HepG2 (cell line): ENCODE data around the gene NHLRC3. TPM values are rescaled to one million over a fixed set of nuclear protein-coding genes. Genes with fewer than 3 reads are reported as not detected.

Experiments used
- AGO2 ChIP-seq: fragments of 200-400 bp; formaldehyde crosslinking; optimal IDR thresholded peaks from 2 replicates; pipeline ENCODE3; 2017; ENCODE audit warnings: mild to moderate bottlenecking, low read depth, low read length, moderate library complexity
- FLYWCH1 ChIP-seq: sonication (generic); formaldehyde crosslinking; IDR thresholded peaks from 2 replicates; pipeline ENCODE4 v1.8.1; 2023; ENCODE audit warnings: mild to moderate bottlenecking, missing genetic modification reagents
- GABPA ChIP-seq, 2 experiments: IDR thresholded peaks; 2 replicates each; pipeline ENCODE4 v1.6.1; 2011 to 2016; ENCODE audit warnings: low read depth in 2 of 2, low read length in 1 of 2, missing biosample characterization in 1 of 2, missing genetic modification characterization in 1 of 2
- MEIS2 ChIP-seq: sonication (generic); formaldehyde crosslinking; IDR thresholded peaks from 2 replicates; pipeline ENCODE4 v1.9.0; 2021; ENCODE audit warnings: mild to moderate bottlenecking, missing genetic modification reagents
- SIX4 ChIP-seq: sonication (generic); formaldehyde crosslinking; IDR thresholded peaks from 2 replicates; pipeline ENCODE4 v1.4.0; 2020; ENCODE audit warnings: missing genetic modification reagents
- TEAD3 ChIP-seq: optimal IDR thresholded peaks from 2 replicates; pipeline ENCODE3; 2016; ENCODE audit warnings: borderline replicate concordance
- TFAP4 ChIP-seq: sonication (generic); IDR thresholded peaks from 2 replicates; pipeline ENCODE4 v1.6.1; 2016; ENCODE audit warnings: low read depth, borderline replicate concordance
- ZNF263 ChIP-seq: sonication (generic); formaldehyde crosslinking; IDR thresholded peaks from 2 replicates; pipeline ENCODE4 v1.4.0; 2020; ENCODE audit warnings: missing genetic modification reagents
- ZNF296 ChIP-seq: sonication (generic); formaldehyde crosslinking; conservative IDR thresholded peaks from 2 replicates; pipeline ENCODE4 v1.5.0; 2020; ENCODE audit warnings: mild to moderate bottlenecking, missing genetic modification reagents
- ZNF354B ChIP-seq: sonication (generic); formaldehyde crosslinking; IDR thresholded peaks from 2 replicates; pipeline ENCODE4 v1.8.0; 2022; ENCODE audit warnings: mild to moderate bottlenecking, missing genetic modification reagents
- ZNF563 ChIP-seq: sonication (generic); formaldehyde crosslinking; IDR thresholded peaks from 2 replicates; pipeline ENCODE4 v1.8.0; 2022; ENCODE audit warnings: mild to moderate bottlenecking, moderate library complexity, missing genetic modification reagents
- ZNF605 ChIP-seq: sonication (generic); formaldehyde crosslinking; IDR thresholded peaks from 2 replicates; pipeline ENCODE4 v1.8.0; 2022; ENCODE audit warnings: mild to moderate bottlenecking, missing genetic modification reagents
- ZNF619 ChIP-seq: sonication (generic); formaldehyde crosslinking; IDR thresholded peaks from 2 replicates; pipeline ENCODE4 v1.4.0; 2020; ENCODE audit warnings: mild to moderate bottlenecking, missing genetic modification reagents
- ZNF709 ChIP-seq: sonication (generic); formaldehyde crosslinking; IDR thresholded peaks from 2 replicates; pipeline ENCODE4 v1.5.0; 2020; ENCODE audit warnings: mild to moderate bottlenecking, missing genetic modification reagents
- ZNF746 ChIP-seq: sonication (generic); formaldehyde crosslinking; IDR thresholded peaks from 2 replicates; pipeline ENCODE4 v1.8.0; 2022; ENCODE audit warnings: mild to moderate bottlenecking, missing genetic modification reagents
- ZNF761 ChIP-seq: sonication (generic); formaldehyde crosslinking; conservative IDR thresholded peaks from 2 replicates; pipeline ENCODE4 v1.4.0; 2020; ENCODE audit warnings: mild to moderate bottlenecking, missing genetic modification reagents
- ZNF768 ChIP-seq: sonication (generic); formaldehyde crosslinking; IDR thresholded peaks from 2 replicates; pipeline ENCODE4 v1.4.0; 2020; ENCODE audit warnings: missing genetic modification reagents
- ZNF883 ChIP-seq: sonication (generic); formaldehyde crosslinking; IDR thresholded peaks from 2 replicates; pipeline ENCODE4 v1.5.1; 2020; ENCODE audit warnings: mild to moderate bottlenecking, missing genetic modification reagents; ENCODE audit errors: not compliant biosample characterization
- polyA plus RNA-seq, 8 experiments: library from polyadenylated mRNA; depleted of rRNA in 3 of 8; stranded (reverse) in 7 of 8; unstranded in 1 of 8; fragments of >200 nt; fragmentation: Illumina TruSeq in 4 of 8; extraction: Trizol in 4 of 8; gene quantifications; 2 replicates each; pipeline versions ENCODE4 v1.2.1 to v1.2.3, GENCODE V29; 2011 to 2016; ENCODE audit warnings: low read depth in 4 of 8, missing spikeins in 1 of 8, mixed read lengths in 1 of 8; ENCODE audit not compliant: insufficient read depth in 1 of 8
- total RNA-seq, 5 experiments: library from RNA; depleted of rRNA; stranded (reverse); fragments of >200 nt; fragmentation: Illumina TruSeq; extraction: Trizol; gene quantifications; 2 replicates each; pipeline ENCODE4 v1.2.3, GENCODE V29; 2016; ENCODE audit warnings: low read depth in 1 of 5
- TF ChIP-seq, protein P1 (sequence below): sonication (generic); formaldehyde crosslinking; IDR thresholded peaks from 2 replicates; pipeline ENCODE4 v1.5.0; 2020; ENCODE audit warnings: mild to moderate bottlenecking, missing genetic modification reagents
- TF ChIP-seq, protein P2 (sequence below): sonication (generic); formaldehyde crosslinking; IDR thresholded peaks from 2 replicates; pipeline ENCODE4 v1.5.1; 2020; ENCODE audit warnings: missing genetic modification reagents, mild to moderate bottlenecking, borderline replicate concordance
- TF ChIP-seq, protein P3 (sequence below): sonication (generic); formaldehyde crosslinking; IDR thresholded peaks from 2 replicates; pipeline ENCODE4 v1.4.0; 2020; ENCODE audit warnings: missing genetic modification reagents

NHLRC3 gene
- total and polyA plus RNA-seq, 2 of the 13 experiments (the other 11 are each of a cell fraction or from before 2014, with no cell fraction given) = 19.9 to 29.8 TPM

DNA sequence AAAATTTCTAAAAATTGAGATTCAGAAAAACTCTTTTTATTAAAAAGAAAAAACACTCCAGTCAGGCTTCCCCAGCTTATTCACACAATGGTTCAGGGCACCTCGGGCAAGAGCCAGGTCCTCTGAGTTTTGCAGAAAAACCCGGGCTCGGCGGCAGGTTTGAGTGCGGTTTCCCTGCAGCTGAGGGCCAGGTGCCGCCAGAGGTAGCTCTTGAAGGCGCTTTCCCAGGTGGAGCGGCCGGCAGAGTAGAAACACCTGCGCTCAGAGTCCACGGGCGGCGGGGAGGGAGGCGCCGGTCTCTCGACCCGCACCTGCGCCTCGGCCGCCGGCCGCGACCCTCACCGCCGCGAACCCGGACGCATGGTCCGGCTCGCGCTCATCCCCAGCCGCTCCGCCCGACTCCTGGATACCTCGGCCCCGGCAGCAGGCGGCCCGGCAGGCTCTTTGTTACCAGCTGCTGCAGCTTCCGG lies 811 bp upstream of the NHLRC3 start (continued):
- TF ChIP-seq TFAP4 = no peak
- no peak for TF ChIP-seq ZNF605
- TF ChIP-seq ZNF761 (CRISPR knock-in tag) = no peak
- peak; percentile 59 for TF ChIP-seq AGO2
- TF ChIP-seq, protein P1, sequence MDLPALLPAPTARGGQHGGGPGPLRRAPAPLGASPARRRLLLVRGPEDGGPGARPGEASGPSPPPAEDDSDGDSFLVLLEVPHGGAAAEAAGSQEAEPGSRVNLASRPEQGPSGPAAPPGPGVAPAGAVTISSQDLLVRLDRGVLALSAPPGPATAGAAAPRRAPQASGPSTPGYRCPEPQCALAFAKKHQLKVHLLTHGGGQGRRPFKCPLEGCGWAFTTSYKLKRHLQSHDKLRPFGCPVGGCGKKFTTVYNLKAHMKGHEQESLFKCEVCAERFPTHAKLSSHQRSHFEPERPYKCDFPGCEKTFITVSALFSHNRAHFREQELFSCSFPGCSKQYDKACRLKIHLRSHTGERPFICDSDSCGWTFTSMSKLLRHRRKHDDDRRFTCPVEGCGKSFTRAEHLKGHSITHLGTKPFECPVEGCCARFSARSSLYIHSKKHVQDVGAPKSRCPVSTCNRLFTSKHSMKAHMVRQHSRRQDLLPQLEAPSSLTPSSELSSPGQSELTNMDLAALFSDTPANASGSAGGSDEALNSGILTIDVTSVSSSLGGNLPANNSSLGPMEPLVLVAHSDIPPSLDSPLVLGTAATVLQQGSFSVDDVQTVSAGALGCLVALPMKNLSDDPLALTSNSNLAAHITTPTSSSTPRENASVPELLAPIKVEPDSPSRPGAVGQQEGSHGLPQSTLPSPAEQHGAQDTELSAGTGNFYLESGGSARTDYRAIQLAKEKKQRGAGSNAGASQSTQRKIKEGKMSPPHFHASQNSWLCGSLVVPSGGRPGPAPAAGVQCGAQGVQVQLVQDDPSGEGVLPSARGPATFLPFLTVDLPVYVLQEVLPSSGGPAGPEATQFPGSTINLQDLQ = 0 out of 2 replicates have a peak, but pooled peaks have one; percentile 23
- no peak for TF ChIP-seq ZNF354B
- TF ChIP-seq ZNF263 (CRISPR knock-in tag) = no peak
- TF ChIP-seq, protein P2, sequence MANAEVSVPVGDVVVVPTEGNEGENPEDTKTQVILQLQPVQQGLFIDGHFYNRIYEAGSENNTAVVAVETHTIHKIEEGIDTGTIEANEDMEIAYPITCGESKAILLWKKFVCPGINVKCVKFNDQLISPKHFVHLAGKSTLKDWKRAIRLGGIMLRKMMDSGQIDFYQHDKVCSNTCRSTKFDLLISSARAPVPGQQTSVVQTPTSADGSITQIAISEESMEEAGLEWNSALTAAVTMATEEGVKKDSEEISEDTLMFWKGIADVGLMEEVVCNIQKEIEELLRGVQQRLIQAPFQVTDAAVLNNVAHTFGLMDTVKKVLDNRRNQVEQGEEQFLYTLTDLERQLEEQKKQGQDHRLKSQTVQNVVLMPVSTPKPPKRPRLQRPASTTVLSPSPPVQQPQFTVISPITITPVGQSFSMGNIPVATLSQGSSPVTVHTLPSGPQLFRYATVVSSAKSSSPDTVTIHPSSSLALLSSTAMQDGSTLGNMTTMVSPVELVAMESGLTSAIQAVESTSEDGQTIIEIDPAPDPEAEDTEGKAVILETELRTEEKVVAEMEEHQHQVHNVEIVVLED = no peak
- peak; percentile 47 for TF ChIP-seq GABPA (IDR thresholded peaks at IDR 0.05; ENCODE audit: low read depth, low read length)
- no peak for TF ChIP-seq GABPA (CRISPR knock-in tag; IDR thresholded peaks at IDR 0.05; ENCODE audit: low read depth)
- TF ChIP-seq ZNF709 (CRISPR knock-in tag) = 0 out of 2 replicates have a peak, but pooled peaks have one; percentile 11
- TF ChIP-seq SIX4 (CRISPR knock-in tag) = no peak
- peak; percentile 72; the same call in 1 of the 2 replicates for TF ChIP-seq MEIS2 (CRISPR knock-in tag)
- TF ChIP-seq ZNF296 (CRISPR knock-in tag) = peak; percentile 64; the same call in 1 of the 2 replicates
- no peak for TF ChIP-seq FLYWCH1 (CRISPR knock-in tag)
- TF ChIP-seq ZNF883 (CRISPR knock-in tag) = no peak
- TF ChIP-seq ZNF563 = peak; percentile 9; the same call in 1 of the 2 replicates
- TF ChIP-seq TEAD3 (CRISPR knock-in tag) = no peak
- peak; percentile 49; the same call in 1 of the 2 replicates for TF ChIP-seq ZNF768 (CRISPR knock-in tag)
- TF ChIP-seq, protein P3, sequence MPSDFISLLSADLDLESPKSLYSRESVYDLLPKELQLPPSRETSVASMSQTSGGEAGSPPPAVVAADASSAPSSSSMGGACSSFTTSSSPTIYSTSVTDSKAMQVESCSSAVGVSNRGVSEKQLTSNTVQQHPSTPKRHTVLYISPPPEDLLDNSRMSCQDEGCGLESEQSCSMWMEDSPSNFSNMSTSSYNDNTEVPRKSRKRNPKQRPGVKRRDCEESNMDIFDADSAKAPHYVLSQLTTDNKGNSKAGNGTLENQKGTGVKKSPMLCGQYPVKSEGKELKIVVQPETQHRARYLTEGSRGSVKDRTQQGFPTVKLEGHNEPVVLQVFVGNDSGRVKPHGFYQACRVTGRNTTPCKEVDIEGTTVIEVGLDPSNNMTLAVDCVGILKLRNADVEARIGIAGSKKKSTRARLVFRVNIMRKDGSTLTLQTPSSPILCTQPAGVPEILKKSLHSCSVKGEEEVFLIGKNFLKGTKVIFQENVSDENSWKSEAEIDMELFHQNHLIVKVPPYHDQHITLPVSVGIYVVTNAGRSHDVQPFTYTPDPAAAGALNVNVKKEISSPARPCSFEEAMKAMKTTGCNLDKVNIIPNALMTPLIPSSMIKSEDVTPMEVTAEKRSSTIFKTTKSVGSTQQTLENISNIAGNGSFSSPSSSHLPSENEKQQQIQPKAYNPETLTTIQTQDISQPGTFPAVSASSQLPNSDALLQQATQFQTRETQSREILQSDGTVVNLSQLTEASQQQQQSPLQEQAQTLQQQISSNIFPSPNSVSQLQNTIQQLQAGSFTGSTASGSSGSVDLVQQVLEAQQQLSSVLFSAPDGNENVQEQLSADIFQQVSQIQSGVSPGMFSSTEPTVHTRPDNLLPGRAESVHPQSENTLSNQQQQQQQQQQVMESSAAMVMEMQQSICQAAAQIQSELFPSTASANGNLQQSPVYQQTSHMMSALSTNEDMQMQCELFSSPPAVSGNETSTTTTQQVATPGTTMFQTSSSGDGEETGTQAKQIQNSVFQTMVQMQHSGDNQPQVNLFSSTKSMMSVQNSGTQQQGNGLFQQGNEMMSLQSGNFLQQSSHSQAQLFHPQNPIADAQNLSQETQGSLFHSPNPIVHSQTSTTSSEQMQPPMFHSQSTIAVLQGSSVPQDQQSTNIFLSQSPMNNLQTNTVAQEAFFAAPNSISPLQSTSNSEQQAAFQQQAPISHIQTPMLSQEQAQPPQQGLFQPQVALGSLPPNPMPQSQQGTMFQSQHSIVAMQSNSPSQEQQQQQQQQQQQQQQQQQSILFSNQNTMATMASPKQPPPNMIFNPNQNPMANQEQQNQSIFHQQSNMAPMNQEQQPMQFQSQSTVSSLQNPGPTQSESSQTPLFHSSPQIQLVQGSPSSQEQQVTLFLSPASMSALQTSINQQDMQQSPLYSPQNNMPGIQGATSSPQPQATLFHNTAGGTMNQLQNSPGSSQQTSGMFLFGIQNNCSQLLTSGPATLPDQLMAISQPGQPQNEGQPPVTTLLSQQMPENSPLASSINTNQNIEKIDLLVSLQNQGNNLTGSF = no peak
- TF ChIP-seq ZNF619 (CRISPR knock-in tag) = no peak
- no peak for TF ChIP-seq ZNF746
